ENCODE data around the gene FKBP10.

Gene FKBP10

DNA sequence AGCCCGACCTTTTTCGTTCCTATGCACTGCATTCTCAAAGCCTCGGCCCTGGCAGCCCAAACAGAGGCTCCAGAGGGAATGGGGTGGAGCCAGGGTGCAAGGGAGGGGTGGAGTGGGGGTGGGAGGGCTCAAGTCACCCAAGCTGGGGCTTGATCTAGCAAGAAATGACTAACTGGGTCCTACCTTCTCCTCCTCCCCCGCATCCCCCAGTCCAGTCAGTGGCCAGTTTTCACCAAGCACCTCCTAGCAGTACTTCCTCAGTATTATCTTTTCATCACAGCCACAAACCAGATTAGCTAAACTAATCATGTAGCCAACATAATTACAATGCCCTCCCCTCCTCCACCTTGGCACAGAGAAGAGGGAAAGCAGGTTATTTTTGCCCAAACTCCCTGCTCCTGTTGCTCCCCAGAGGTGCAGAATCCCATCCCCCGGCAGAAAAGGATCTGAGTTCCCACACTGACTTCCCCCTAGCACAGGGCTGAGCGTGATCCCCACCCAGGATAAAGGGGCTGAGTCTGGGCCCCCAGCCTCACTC is 28.5 kb upstream of the FKBP10 start:
- no peak for DNase-seq (ENCODE audit: low spot score)

DNA sequence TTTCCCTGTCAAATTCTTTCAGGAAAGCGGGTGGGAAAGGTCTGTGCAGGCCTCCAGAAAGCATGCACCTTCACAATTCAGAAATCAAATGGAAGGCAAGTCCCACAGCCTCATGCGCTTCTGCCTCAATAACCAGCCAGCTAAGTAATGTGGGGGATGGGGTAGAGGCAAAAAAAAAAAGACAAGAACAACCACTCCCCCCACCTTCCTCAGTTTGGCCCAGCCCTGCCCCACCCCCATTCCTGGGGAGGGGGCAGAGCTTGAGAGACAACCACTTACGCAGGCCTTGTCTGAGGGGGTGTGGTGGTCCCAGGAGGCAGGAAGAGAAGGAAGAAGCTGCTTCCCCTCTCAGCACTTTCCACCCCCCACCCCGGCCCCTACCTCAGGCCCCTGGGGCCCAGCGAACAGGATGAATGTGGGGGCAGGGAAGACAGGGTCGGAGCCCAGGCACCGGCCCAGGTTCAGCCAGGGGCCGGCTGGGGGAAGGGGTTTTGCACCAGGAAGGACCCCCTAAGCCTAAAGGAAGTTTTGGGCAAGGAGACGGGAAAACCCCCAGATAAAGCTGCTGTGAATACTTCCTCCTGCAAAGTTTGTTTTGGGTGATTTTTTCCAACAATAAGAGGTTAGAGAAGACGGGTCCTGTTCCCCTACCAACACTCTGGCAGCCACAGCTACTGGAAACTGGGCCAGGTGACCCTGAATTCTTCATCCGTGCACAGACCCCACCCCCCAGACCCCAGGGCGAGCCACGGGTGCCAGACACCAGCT is 27.5 kb upstream of the FKBP10 start:
- no peak for DNase-seq (ENCODE audit: low spot score)

- DNase-seq (ENCODE audit: low spot score), result no peak
These were observed 27.0 kb upstream of the FKBP10 start for GRCh38 chr17:41785859-41786226.

DNA sequence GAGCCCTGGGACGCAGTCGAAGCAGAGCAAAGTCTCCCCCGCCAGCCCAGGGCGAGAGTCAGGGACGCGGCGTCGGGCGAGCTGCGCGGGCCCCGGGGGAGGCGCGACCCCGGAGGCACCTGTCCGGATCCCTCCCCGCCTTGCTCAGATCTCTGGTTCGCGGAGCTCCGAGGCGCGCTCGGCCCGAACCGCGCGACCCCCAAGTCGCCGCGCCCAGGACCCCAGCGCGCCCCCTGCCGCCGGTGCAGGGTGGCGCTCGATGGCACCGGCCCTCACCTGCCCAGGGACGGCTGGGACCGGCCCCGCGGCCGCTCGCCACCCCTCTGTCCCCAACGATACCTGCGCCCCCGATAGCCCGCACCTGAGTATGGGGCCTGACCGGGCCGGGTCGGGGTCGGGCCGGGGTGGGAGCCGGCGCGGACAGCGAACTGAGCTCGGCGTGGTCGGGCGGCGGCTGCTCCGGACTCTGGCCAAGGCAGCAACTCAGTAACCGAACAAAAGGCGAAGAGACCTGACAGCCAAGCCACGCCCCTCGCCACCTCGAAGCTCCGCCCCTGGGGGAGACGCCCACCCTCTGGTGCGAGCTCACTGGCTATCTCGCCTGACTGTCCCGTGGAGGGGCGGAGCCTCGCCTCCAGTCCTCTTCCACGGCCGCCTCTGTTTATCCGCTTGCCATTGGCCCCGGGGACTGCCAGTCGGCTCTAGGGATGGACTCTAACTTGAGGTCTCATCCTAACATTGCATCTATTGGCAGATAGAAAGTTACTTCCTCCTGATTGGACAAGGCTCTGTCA is 26.4 kb upstream of the FKBP10 start, which contains the start of gene JUP:
Gene JUP (minus strand): TSS at position 485 of the 794 bp plus-strand sequence. CDS start 14,857 bp downstream, outside the sequence.
- DNase-seq (ENCODE audit: low spot score), result peak; percentile 87

DNA sequence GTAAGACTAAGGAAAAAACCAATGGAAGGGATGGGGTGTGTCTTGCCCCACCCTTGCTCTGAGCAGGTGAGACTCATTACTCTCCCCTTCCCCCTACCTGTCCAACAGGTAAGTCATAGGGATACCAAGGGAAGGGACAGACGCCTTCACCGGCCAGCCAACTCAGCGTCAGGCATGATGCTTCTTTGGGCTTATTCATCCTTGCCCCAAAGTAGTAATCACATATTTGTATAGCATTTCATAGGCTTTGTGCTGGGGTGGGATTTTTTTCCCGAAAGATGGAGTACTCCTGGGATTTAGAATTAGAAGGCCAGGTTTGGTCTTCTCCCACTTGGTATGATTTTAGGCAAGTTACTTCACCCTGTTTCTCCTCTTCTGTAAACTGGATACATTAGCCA is 25.8 kb upstream of the FKBP10 start:
- DNase-seq (ENCODE audit: low spot score), result no peak

GRCh38 chr17:41792845-41793783 is 19.7 kb upstream of the FKBP10 start:
- DNase-seq (ENCODE audit: low spot score), result no peak

DNA sequence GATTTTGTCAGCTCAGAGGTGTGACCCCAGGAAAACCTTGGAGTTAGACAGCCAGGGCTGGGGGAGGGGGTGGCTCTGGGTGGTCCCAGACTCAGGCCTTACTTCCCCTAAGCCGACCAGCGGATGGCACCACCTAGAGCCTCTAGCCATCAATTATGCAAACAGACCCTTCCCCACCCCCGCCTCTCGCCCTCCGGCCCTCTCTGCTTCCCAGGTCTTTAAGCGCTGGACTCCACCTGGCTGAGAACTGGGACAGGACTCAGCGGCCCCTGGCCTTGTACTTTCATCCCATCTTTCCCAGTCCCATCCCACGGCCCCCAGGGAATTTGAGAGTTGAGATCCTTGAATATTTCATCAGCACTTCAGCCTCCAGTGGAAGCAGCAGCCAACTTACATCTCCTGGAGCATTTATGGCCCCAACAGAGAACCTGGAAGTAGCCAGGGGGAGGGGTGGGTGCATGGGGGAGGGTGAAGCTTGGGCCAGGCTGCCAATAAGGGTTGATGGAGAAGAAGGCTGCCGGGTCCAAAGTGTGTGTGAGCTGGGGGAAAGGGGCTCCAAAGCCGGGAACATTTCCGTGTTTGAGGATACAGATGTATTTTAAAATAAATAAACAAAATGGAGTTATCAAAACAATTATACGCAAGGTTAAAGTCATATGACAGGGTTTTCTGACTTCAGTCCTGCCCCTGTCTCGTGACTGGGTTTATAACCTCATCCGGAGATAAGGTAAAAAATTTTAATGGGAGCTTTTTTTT is 18.8 kb upstream of the FKBP10 start:
- no peak for DNase-seq (ENCODE audit: low spot score)

DNA sequence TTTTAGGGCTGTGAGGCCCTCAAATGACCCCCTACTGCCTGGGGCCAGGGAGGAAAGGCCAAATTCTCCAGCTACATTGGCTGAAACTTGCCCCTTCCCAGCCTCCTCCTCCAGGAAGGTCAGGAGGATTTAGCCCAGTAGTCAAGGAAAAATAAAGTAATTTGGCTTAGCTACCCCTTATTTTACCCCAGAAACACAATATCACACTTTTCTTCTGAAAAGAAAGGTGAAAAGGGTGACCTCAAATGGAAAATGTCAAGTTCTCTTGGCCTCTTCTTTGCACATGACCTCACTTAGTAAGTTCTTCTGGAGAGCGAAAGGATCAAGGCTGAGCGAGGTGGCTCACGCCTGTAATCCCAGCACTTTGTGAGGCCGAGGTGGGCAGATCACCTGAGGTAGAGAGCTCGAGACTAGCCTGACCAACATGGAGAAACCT is 18.2 kb upstream of the FKBP10 start:
- DNase-seq (ENCODE audit: low spot score), result no peak

- DNase-seq (ENCODE audit: low spot score), result no peak
These were observed 16.5 kb upstream of the FKBP10 start for GRCh38 chr17:41796121-41796895.

DNA sequence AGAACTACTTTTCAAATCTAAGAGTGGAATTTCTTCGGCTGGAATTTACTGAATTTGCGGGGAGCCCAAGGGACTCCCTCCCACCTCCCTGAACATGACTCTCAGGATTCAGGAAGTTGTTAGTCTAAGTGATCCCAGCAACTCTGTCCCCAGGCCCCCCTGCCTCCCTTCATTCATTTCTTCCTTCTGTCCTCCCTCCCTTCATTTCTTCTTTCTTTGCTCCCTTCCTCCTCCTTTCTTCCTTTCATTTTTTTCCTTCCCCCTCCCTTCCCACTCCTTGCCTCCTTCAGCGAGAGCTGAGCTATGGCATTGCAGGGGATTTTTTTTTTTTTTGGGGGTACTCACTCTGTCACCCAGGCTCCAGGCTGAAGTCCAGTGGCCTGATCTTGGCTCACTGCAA is 15.4 kb upstream of the FKBP10 start:
- no peak for DNase-seq (ENCODE audit: low spot score)

- no peak for DNase-seq (ENCODE audit: low spot score)
These were observed 13.4 kb upstream of the FKBP10 start for GRCh38 chr17:41799366-41799765.

DNA sequence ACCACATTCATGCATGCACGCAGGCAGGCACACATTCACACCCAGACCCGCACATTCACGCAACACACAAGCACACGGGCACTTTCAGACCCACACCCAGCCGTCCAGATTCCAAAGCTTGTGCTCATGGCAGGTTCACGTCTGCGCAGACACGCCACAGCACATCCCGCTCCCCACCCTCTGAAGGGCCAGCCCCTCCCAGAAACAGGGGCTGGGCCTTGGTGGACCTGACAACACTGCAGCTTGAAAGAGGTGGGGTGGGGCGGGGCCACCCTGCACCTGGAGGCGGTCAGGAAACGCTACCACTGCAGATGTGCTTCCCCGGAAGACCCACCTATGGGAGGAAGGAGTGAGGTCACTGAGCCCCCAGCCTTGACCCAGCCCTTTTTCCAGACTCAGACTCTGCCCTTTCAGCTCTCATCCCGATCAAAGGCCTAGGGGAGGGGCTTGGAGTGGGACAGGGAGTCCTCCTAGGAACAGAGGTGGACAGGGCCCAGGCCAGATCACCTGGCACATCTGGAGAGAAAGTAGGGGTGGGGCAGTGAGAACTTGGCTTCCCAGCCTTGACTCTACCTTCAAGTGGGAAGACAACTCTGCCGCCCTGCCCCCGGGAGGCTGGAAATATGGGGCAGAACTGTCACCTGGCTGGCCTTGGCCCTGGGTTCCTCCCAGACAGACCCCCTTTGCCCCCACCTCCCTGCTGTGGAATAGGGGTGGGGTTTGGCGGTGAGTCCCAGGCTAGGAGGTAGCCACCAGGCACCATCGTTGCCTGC is 12.0 kb upstream of the FKBP10 start:
- DNase-seq (ENCODE audit: low spot score), result no peak

- peak; percentile 75 for DNase-seq (ENCODE audit: low spot score)
These were observed 11.2 kb upstream of the FKBP10 start for GRCh38 chr17:41801374-41802271.

GRCh38 chr17:41803049-41804020 is 9.5 kb upstream of the FKBP10 start:
- DNase-seq (ENCODE audit: low spot score), result no peak

- no peak for DNase-seq (ENCODE audit: low spot score)
These were observed 5.9 kb upstream of the FKBP10 start for GRCh38 chr17:41806685-41807445.
